Measurements from ENCODE around the gene SIVA1. TPM values are rescaled to one million over a fixed set of nuclear protein-coding genes. Genes with fewer than 3 reads are reported as not detected.

SIVA1 gene
- total and polyA plus RNA-seq, 7 donors: 55.8 to 233 (median 105) TPM

DNA sequence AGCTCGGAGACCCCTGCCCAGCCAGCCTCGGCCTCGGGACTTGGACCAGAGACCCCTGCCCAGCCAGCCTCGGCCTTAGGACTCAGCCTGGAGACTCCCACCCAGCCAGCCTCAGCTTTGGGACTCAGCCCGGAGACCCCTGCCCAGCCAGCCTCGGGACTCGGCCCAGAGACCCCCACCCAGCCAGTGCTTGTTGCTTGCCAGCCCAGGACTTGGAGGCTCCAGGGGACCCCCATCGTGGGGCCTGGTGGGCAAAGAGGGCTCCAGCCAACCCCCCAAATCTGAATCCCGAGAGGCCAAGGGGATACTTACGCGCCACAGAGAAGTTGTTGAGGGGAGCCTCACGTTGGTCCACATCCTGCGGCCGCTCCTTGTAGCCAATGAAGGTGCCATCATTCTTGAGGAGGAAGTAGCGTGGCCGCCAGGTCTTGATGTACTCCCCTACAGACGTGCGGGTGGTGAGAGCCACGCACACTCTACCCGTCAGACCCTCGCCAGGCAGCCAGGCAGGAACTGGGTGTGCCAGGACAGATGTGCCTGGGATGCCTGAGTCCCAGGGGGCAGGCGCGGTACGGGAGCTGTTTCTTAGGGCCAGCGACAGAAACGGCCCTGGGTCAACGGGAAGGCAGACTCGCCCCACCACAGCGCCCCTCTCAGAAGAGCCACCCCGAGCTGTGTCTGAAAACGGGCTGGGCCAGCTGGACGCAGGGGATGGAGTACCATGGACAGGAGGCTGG lies 27.0 kb downstream of the SIVA1 start:
- H3K4me1 ChIP-seq: no peaks in the 10 kb centered on the region
- no peak overlapping the region for H3K27ac ChIP-seq
- peaks cover 3 to 19% of the 10 kb centered on the region in 2 donors for H3K36me3 ChIP-seq (ENCODE audit: insufficient read depth in 1 of 2, low read depth in 1 of 2)
- no peaks in the 10 kb centered on the region for H3K27me3 ChIP-seq (ENCODE audit: insufficient read depth in 3 of 3, low read length in 2 of 3)
- intact Hi-C loops (cut with DNase I): no loop called here
- TF ChIP-seq, protein P1, sequence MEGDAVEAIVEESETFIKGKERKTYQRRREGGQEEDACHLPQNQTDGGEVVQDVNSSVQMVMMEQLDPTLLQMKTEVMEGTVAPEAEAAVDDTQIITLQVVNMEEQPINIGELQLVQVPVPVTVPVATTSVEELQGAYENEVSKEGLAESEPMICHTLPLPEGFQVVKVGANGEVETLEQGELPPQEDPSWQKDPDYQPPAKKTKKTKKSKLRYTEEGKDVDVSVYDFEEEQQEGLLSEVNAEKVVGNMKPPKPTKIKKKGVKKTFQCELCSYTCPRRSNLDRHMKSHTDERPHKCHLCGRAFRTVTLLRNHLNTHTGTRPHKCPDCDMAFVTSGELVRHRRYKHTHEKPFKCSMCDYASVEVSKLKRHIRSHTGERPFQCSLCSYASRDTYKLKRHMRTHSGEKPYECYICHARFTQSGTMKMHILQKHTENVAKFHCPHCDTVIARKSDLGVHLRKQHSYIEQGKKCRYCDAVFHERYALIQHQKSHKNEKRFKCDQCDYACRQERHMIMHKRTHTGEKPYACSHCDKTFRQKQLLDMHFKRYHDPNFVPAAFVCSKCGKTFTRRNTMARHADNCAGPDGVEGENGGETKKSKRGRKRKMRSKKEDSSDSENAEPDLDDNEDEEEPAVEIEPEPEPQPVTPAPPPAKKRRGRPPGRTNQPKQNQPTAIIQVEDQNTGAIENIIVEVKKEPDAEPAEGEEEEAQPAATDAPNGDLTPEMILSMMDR (IDR thresholded peaks at IDR 0.05): no peak
- H3K9me3 ChIP-seq: no peaks in the 10 kb centered on the region
- H3K4me3 ChIP-seq: no peak overlapping the region
- ATAC-seq: no peak
- 88 to 90% (median 90%) methylated on average over 32 of the region's 32 CpGs for WGBS, 3 donors
- no peak for DNase-seq

DNA sequence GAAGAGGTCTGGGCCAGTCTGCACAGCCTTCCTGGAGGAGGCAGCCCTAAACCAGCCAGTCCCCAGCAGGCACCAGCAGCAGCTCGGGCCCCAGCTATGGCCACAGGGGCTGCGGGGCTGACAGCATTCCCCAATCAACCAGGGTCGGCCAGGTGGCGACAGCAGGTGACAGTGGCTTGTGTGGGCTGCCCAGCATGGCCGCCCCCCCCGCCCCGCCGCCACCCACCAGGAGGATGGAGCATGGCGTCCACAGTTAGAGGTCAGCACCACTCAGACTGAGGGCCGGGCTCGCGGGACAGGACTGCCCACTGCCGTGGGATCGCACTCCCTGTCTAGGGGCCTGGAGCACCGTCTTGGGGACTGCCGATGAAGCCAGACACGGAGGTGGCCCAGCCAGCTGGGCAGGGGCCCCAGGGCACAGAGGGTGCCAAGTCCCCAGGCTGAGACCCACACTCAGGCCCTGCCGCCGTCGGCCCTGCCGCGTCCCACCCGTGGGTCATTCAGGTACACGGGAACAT lies 27.6 kb downstream of the SIVA1 start:
- H3K27ac ChIP-seq: no peak overlapping the region
- ATAC-seq (no peak), DNase-seq (no peak)
- H3K4me3 ChIP-seq: no peak overlapping the region
- H3K9me3 ChIP-seq: no peaks in the 10 kb centered on the region
- intact Hi-C loops (cut with DNase I): no loop called here
- no peaks in the 10 kb centered on the region for H3K4me1 ChIP-seq
- H3K27me3 ChIP-seq (ENCODE audit: insufficient read depth in 3 of 3, low read length in 2 of 3): no peaks in the 10 kb centered on the region
- peaks cover under 1 to 13% of the 10 kb centered on the region in 2 donors for H3K36me3 ChIP-seq (ENCODE audit: insufficient read depth in 1 of 2, low read depth in 1 of 2)
- 87 to 88% (median 88%) methylated on average over 24 of the region's 24 CpGs for WGBS, 3 donors
- TF ChIP-seq, protein P1 (IDR thresholded peaks at IDR 0.05): no peak

DNA sequence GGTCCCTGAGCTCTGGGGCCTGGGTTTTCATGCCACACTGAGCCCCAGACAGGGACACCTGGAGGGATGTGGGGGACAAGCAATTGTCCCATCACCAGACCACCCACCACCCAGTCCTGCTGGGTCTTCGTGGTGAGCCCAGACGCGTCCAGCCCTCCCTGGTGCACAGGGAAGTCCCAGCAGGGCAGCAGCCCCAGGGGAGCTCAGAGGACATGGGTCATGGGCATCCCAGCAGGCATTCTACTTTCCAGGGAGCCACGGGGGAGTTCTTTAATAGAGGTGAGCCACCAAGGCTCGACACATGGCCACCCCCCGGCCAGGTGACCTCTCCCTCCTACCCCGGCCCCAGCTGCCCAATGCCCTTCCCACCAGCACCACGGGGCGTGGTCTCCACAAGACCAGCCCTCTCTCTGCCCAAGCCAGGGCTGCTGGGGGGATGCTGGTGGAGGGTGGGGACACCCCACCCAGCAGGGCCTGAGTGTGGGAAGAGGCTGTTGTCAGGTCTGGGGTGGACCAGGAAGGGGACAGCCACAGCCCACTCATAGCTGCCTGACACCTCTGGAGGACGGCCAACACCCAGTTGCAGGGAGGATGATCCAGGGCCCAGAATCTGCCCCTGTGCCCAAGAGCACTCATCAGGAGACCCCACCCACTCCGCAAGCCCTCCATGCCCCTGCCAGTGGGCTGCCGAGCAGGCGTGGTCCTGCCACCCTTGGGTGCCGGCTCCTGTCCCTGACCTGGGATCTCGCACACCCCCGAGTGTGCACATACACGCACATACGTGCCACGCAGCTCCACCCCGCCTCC lies 28.5 kb downstream of the SIVA1 start:
- Histone ChIP-seq H3K36me3 (ENCODE audit: insufficient read depth in 1 of 2, low read depth in 1 of 2) (peaks cover 0 to 13% of the 10 kb centered on the region in 2 donors), H3K27ac (no peak overlapping the region), H3K9me3 (no peaks in the 10 kb centered on the region), H3K4me1 (no peaks in the 10 kb centered on the region), H3K4me3 (no peak overlapping the region), H3K27me3 (ENCODE audit: insufficient read depth in 3 of 3, low read length in 2 of 3) (no peaks in the 10 kb centered on the region)
- ATAC-seq: no peak
- intact Hi-C loops (cut with DNase I): no loop called here
- no peak for DNase-seq
- WGBS, 3 donors: 86 to 90% (median 88%) methylated on average over 16 to 20 of the region's 20 CpGs
- TF ChIP-seq, protein P1 (IDR thresholded peaks at IDR 0.05): no peak

DNA sequence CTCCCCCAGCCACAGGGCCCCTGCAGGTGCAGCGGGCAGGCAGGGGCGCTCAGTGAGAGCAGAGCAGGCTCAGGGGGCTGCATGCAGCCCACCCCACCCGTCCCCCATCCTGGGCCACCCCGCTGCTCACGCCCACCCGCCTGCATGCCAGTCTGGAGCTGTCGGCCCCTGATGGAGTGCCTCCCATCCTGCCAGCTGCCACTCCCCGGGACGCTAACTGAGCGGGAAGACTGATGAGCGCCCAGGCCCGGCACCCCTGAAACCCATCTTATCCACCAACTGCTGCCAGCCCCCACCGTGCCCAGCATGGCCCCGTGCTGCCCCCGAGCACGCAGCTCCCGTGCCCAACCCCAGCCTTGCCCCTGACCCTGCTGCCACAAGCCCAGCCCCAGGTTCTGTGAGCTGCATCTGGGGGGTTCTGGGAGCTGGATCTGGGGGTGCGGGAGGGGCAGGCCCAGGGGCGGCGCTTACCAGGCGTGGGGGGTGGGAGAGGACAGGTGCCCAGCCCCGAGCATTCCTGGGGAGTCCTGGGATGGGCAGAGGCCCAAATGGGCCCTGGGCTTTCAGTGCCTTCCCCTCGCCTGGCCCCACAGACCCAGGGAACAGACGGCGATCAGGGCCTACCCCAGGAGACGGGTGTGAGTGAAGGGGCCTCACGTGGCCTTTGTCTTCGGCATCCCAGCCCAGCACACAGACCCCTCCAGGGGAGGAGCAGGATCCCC lies 29.3 kb downstream of the SIVA1 start:
- peaks cover 0 to 13% of the 10 kb centered on the region in 2 donors for H3K36me3 ChIP-seq (ENCODE audit: insufficient read depth in 1 of 2, low read depth in 1 of 2)
- H3K4me1 ChIP-seq: peaks cover 5% of the 10 kb centered on the region
- intact Hi-C loops (cut with DNase I): no loop called here
- DNase-seq (no peak), ATAC-seq (no peak)
- no peaks in the 10 kb centered on the region for H3K9me3 ChIP-seq
- WGBS, 3 donors: 88 to 90% (median 89%) methylated on average over 24 to 28 of the region's 28 CpGs
- no peak overlapping the region for H3K4me3 ChIP-seq
- TF ChIP-seq, protein P1 (IDR thresholded peaks at IDR 0.05): no peak
- H3K27me3 ChIP-seq (ENCODE audit: insufficient read depth in 3 of 3, low read length in 2 of 3): no peaks in the 10 kb centered on the region
- H3K27ac ChIP-seq: no peak overlapping the region
